GM12878 (cell line): ENCODE data around the gene ZDHHC11.

ENCODE experiments used
- FOS ChIP-seq: IDR thresholded peaks from 3 replicates; pipeline ENCODE4 v1.6.1; 2011; ENCODE audit warnings: borderline replicate concordance; ENCODE audit not compliant: insufficient read length; ENCODE audit errors: extremely low read depth
- RCOR1 ChIP-seq: conservative IDR thresholded peaks from 2 replicates; pipeline ENCODE4 v1.6.1; 2012; ENCODE audit warnings: low read depth, low read length, improper control_type of control experiment

DNA sequence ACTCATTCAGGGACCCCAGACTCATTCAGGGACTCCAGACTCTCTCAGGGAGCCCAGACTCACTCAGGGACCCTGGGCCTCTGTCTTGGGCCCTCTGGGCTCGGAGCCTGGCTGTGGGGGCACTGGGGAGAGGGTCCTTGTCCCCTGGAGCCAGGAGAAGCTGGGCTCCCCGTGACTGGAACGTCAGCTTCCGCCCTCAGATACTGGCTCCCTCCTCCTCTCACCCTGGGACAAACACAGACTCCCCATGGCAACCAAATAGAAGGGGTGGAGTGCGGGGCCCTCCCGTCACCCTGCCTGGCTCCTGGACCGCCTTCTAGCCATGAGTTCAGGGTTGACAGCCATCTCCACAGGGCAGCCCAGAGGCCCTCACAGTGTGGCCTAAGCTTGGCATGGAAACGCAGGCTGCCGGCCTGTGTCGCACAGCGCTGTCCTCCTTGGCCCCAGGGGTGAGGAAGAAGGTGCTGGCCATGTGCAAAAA lies 93.9 kb downstream of the ZDHHC11 start:
- TF ChIP-seq RCOR1 (no peak), FOS (no peak)
